Mesodermal cell (in vitro differentiated cells): ENCODE measurements around the gene ANKH.

Source experiments
- H3K27ac ChIP-seq: 2 replicates; pipeline ENCODE4 v1.7.0; 2013; ENCODE audit warnings: mild to moderate bottlenecking, low read depth, low read length, moderate library complexity; ENCODE audit not compliant: severe bottlenecking
- H3K36me3 ChIP-seq: 2 replicates; pipeline ENCODE4 v1.7.1; 2013; ENCODE audit warnings: mild to moderate bottlenecking, low read length, moderate library complexity; ENCODE audit not compliant: control insufficient read depth, insufficient read depth
- H3K4me1 ChIP-seq: one replicate; pipeline ENCODE4 v1.7.1; 2013; ENCODE audit warnings: mild to moderate bottlenecking, low read length; ENCODE audit not compliant: insufficient read depth, control insufficient read depth, poor library complexity, severe bottlenecking
- H3K4me3 ChIP-seq: 2 replicates; pipeline ENCODE4 v1.7.0; 2013; ENCODE audit warnings: low read length, control low read depth, mild to moderate bottlenecking; ENCODE audit not compliant: insufficient read depth, poor library complexity, severe bottlenecking; ENCODE audit errors: extremely low read depth
- H3K9me3 ChIP-seq: 2 replicates; pipeline ENCODE4 v1.7.1; 2013; ENCODE audit warnings: mild to moderate bottlenecking, low read length, moderate library complexity; ENCODE audit not compliant: control insufficient read depth
- WGBS, 2 experiments: methylation state at CpG; one replicate each; pipeline ENCODE4 v1.1.5; 2013; ENCODE audit warnings: missing lambda C conversion rate in 2 of 2; ENCODE audit not compliant: insufficient coverage in 2 of 2; 5-methylcytosine and 5-hydroxymethylcytosine counted together

The ANKH gene

GRCh38 chr5:14665101-14665822 is 206.3 kb downstream of the ANKH start:
- Histone ChIP-seq H3K4me1 (peaks cover 14% of the 10 kb centered on the region), H3K4me3 (peak overlapping the region; percentile 80), H3K27ac (peak overlapping the region; percentile 86), H3K9me3 (no peaks in the 10 kb centered on the region), H3K36me3 (peaks cover 15% of the 10 kb centered on the region)
- WGBS, 2 experiments = 0 to 2% methylated on average over 12 to 15 of the region's 21 CpGs

- H3K27ac ChIP-seq = peak within 1 kb of the TSS; percentile 86
- no peaks in the 10 kb centered on the region for H3K9me3 ChIP-seq
- H3K4me1 ChIP-seq = peaks cover 14% of the 10 kb centered on the region
- H3K36me3 ChIP-seq = peaks cover 15% of the 10 kb centered on the region
- WGBS, 2 experiments = 0% methylated on average over 92 to 115 of the region's 115 CpGs
- peak within 1 kb of the TSS; percentile 80 for H3K4me3 ChIP-seq
These were observed 207.1 kb downstream of the ANKH start, which contains the start of gene OTULIN for GRCh38 chr5:14664270-14665100. OTULIN (plus strand) TSS chr5:14664718; CDS start chr5:14664826, 108 bp downstream.

- 8 to 12% methylated on average over 16 to 21 of the region's 24 CpGs for WGBS, 2 experiments
- Histone ChIP-seq H3K27ac (peak overlapping the region; percentile 86), H3K9me3 (no peaks in the 10 kb centered on the region)
These were observed 207.8 kb downstream of the ANKH start for GRCh38 chr5:14663734-14664269.

GRCh38 chr5:14662721-14663260 is 208.8 kb downstream of the ANKH start:
- Histone ChIP-seq H3K27ac (no peak overlapping the region), H3K9me3 (no peaks in the 10 kb centered on the region), H3K36me3 (peaks cover 10% of the 10 kb centered on the region), H3K4me3 (peak overlapping the region; percentile 80), H3K4me1 (peaks cover 14% of the 10 kb centered on the region)
- 94 to 95% methylated on average over 5 to 6 of the region's 7 CpGs for WGBS, 2 experiments

More at GRCh38 chr5:14663734-14664269, 207.8 kb downstream of the ANKH start:
- peaks cover 15% of the 10 kb centered on the region for H3K36me3 ChIP-seq
- H3K4me1 ChIP-seq = peaks cover 14% of the 10 kb centered on the region
- peak overlapping the region; percentile 80 for H3K4me3 ChIP-seq

GRCh38 chr5:14660833-14661232 is 210.7 kb downstream of the ANKH start:
- Histone ChIP-seq H3K36me3 (peaks cover 8% of the 10 kb centered on the region), H3K4me3 (no peak overlapping the region), H3K27ac (no peak overlapping the region), H3K9me3 (no peaks in the 10 kb centered on the region), H3K4me1 (peaks cover 6% of the 10 kb centered on the region)
- WGBS, 2 experiments = 88 to 100% methylated on average over 1 to 2 of the region's 2 CpGs

GRCh38 chr5:14659821-14660607 is 211.6 kb downstream of the ANKH start:
- Histone ChIP-seq H3K4me1 (no peaks in the 10 kb centered on the region), H3K36me3 (peaks cover 8% of the 10 kb centered on the region), H3K4me3 (no peak overlapping the region), H3K27ac (no peak overlapping the region), H3K9me3 (no peaks in the 10 kb centered on the region)
- WGBS, 2 experiments = 88 to 100% methylated on average over 1 to 2 of the region's 3 CpGs

- H3K9me3 ChIP-seq = no peaks in the 10 kb centered on the region
- no peaks in the 10 kb centered on the region for H3K36me3 ChIP-seq
- WGBS, 2 experiments = no CpG with 5 or more reads among the region's 2 CpGs
- H3K27ac ChIP-seq = no peak overlapping the region
- H3K4me1 ChIP-seq = no peaks in the 10 kb centered on the region
- no peak overlapping the region for H3K4me3 ChIP-seq
These were observed 214.7 kb downstream of the ANKH start for GRCh38 chr5:14656898-14657297.

GRCh38 chr5:14655146-14655741 is 216.3 kb downstream of the ANKH start:
- Histone ChIP-seq H3K36me3 (no peaks in the 10 kb centered on the region), H3K9me3 (no peaks in the 10 kb centered on the region), H3K4me1 (no peaks in the 10 kb centered on the region), H3K27ac (no peak overlapping the region), H3K4me3 (no peak overlapping the region)
- WGBS, 2 experiments = 66 to 71% methylated on average over 3 of the region's 4 CpGs
